Central memory CD8-positive, alpha-beta T cell (primary cell): Measurements from ENCODE around the gene BTRC.
"Not testable (repeated sequence)": the region's sequence is repeated elsewhere in the genome, so short reads cannot be mapped to it uniquely, and the experiment has no call there.

Experiments
- ATAC-seq: fragments of 150-1000 bp; cut with Tn5 transposase; replicated peaks from 2 replicates; pipeline ENCODE4 v1.10.0; 2022; ENCODE audit warnings: mild to moderate bottlenecking, moderate FRiP score, moderate number of reproducible peaks; ENCODE audit not compliant: poor library complexity, severe bottlenecking; ENCODE audit errors: extremely low read depth
- DNase-seq, 2 donors: peaks; one replicate each; pipeline ENCODE4 v3.0.0; 2021; ENCODE audit warnings: low spot score in 2 of 2
- H3K27ac Mint-ChIP-seq: one replicate; pipeline ENCODE4 v1.8.0; 2022; ENCODE audit warnings: low read depth, mild to moderate bottlenecking, moderate library complexity, mixed read lengths
- H3K27me3 Mint-ChIP-seq: one replicate; pipeline ENCODE4 v1.8.0; 2022; ENCODE audit warnings: mixed read lengths
- H3K36me3 Mint-ChIP-seq: one replicate; pipeline ENCODE4 v1.8.0; 2022; ENCODE audit warnings: mild to moderate bottlenecking, moderate library complexity, mixed read lengths; ENCODE audit not compliant: insufficient read depth
- H3K4me1 Mint-ChIP-seq: one replicate; pipeline ENCODE4 v1.8.0; 2022; ENCODE audit warnings: mixed read lengths
- H3K4me3 Mint-ChIP-seq: one replicate; pipeline ENCODE4 v1.8.0; 2022; ENCODE audit warnings: mild to moderate bottlenecking, moderate library complexity, mixed read lengths
- H3K9me3 Mint-ChIP-seq: one replicate; pipeline ENCODE4 v1.8.0; 2022; ENCODE audit warnings: mixed read lengths

BTRC gene

GRCh38 chr10:101403161-101403560 is 49.2 kb downstream of the BTRC start:
- Mint-ChIP-seq H3K36me3 (peaks cover 6% of the 10 kb centered on the region), H3K27ac (no peak overlapping the region), H3K9me3 (no peaks in the 10 kb centered on the region), H3K27me3 (no peaks in the 10 kb centered on the region), H3K4me3 (no peak overlapping the region), H3K4me1 (peaks cover 18% of the 10 kb centered on the region)
- DNase-seq (no peak), ATAC-seq (no peak)

DNA sequence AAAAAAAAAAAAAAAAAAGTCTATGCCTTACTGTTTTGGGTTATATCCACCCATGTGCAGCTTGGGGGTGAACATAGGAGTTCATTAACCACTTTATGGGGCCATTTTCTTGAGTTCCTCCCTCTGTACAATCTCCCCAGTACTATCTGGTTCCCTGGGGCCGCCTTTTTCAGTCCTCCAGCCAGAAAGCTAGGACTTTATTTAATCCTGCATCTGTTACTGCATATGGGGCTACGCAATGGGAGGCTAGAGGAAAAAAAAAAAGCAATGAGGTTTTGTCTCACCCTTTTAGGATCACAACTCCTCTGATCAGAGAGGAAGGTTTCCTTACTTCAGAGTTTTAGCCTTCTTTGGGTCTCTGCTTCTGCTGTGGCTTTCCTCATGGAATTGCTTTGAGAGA is 51.0 kb downstream of the BTRC start:
- H3K27ac Mint-ChIP-seq = no peak overlapping the region
- H3K27me3 Mint-ChIP-seq = no peaks in the 10 kb centered on the region
- ATAC-seq (no peak), DNase-seq (no peak)
- peaks cover 7% of the 10 kb centered on the region for H3K36me3 Mint-ChIP-seq
- H3K9me3 Mint-ChIP-seq = no peaks in the 10 kb centered on the region
- H3K4me3 Mint-ChIP-seq = no peak overlapping the region
- H3K4me1 Mint-ChIP-seq = peaks cover 18% of the 10 kb centered on the region

DNA sequence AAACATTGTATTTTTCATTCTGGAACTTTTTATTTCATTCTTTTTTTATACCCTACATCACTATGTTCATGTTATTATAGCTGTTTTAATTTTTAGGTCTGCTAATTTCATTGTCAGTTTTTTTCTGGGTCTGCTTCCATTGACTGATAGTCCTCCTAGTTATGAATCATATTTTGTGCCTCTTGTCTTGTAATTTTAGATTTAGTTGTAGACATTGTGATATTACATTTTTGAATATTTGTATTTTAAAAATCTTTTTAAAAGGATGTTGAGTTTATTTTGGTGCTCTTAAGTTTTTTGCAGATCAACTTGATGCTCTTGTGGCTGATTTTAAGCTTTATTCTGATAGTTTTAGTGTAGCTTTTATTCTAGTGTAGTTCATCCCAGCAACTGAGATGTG is 57.6 kb downstream of the BTRC start:
- H3K4me3 Mint-ChIP-seq = no peak overlapping the region

DNA sequence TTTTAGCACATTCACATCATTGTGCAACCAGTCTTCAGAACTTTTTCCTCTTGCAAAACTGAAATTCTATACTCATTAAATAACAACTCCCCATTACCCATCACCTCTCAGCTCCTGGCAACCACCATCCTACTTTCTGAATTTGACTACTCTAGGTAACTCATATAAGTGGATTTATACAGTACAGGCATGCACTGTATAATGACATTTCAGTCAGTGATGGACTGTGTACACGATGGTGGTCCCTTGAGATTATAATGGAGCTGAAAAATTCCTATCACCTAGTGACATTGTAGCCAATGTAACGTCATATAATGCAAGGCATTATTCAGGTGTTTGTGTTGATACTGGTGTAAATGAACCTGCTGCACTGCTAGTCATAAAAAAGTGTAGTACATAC is 60.1 kb downstream of the BTRC start:
- peaks cover 8% of the 10 kb centered on the region for H3K9me3 Mint-ChIP-seq

More for the DNA sequence above, 57.6 kb downstream of the BTRC start:
- Mint-ChIP-seq H3K27me3 (no peaks in the 10 kb centered on the region), H3K9me3 (peaks cover 8% of the 10 kb centered on the region), H3K4me1 (peaks cover 7% of the 10 kb centered on the region), H3K27ac (no peak overlapping the region), H3K36me3 (peaks cover 9% of the 10 kb centered on the region)
- ATAC-seq = no peak
- DNase-seq = no peak

GRCh38 chr10:101415884-101416283 is 61.9 kb downstream of the BTRC start:
- Mint-ChIP-seq H3K4me3 (no peak overlapping the region), H3K27ac (no peak overlapping the region), H3K4me1 (peaks cover 15% of the 10 kb centered on the region), H3K27me3 (no peaks in the 10 kb centered on the region), H3K36me3 (peaks cover 3% of the 10 kb centered on the region), H3K9me3 (peaks cover 8% of the 10 kb centered on the region)
- ATAC-seq (no peak), DNase-seq (no peak)

More for the DNA sequence above, 60.1 kb downstream of the BTRC start:
- H3K27ac Mint-ChIP-seq = no peak overlapping the region
- DNase-seq = no peak
- ATAC-seq = no peak
- peaks cover 7% of the 10 kb centered on the region for H3K4me1 Mint-ChIP-seq
- H3K4me3 Mint-ChIP-seq = no peak overlapping the region
- H3K27me3 Mint-ChIP-seq = no peaks in the 10 kb centered on the region
- H3K36me3 Mint-ChIP-seq = peaks cover 4% of the 10 kb centered on the region

DNA sequence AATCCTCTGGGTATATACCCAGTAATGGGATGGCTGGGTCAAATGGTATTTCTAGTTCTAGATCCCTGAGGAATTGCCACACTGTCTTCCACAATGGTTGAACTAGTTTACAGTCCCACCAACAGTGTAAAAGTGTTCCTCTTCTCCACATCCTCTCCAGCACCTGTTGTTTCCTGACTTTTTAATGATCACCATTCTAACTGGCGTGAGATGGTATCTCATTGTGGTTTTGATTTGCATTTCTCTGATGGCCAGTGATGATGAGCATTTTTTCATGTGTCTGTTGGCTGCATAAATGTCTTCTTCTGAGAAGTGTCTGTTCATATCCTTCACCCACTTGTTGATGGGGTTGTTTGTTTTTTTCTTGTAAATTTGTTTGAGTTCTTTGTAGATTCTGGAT is 68.0 kb downstream of the BTRC start:
- not testable (repeated sequence) for H3K4me3 Mint-ChIP-seq, ATAC-seq, H3K27ac Mint-ChIP-seq, H3K27me3 Mint-ChIP-seq, DNase-seq, H3K9me3 Mint-ChIP-seq, H3K36me3 Mint-ChIP-seq
- peaks cover 19% of the 10 kb centered on the region for H3K4me1 Mint-ChIP-seq

DNA sequence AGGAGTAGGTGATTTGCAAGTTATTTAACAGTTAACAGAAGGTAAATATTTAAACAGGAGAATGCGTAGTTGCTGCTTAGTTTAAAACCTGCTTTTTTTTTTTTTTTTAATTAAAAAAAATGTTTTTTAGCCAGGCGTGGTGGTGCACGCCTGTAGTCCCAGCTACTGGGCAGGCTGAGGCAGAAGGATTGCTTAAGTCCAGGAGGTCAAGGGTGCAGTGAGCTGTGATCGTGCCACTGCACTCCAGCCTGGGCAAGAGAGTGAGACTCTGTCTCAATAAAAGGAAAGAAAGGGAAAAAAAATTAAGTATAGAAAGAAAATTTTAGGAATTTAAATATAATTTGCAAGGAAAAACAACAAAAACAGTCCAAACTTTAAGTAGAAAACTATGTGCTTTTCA is 71.6 kb downstream of the BTRC start:
- no peak overlapping the region for H3K27ac Mint-ChIP-seq
- H3K4me3 Mint-ChIP-seq = no peak overlapping the region
- ATAC-seq (no peak), DNase-seq (no peak)
- H3K27me3 Mint-ChIP-seq = no peaks in the 10 kb centered on the region
- no peaks in the 10 kb centered on the region for H3K9me3 Mint-ChIP-seq
- peaks cover 2% of the 10 kb centered on the region for H3K36me3 Mint-ChIP-seq
- H3K4me1 Mint-ChIP-seq = peaks cover 26% of the 10 kb centered on the region

GRCh38 chr10:101428036-101428435 is 74.1 kb downstream of the BTRC start:
- Mint-ChIP-seq H3K27ac (no peak overlapping the region), H3K4me1 (peaks cover 18% of the 10 kb centered on the region), H3K27me3 (no peaks in the 10 kb centered on the region), H3K9me3 (no peaks in the 10 kb centered on the region), H3K4me3 (no peak overlapping the region), H3K36me3 (peaks cover 2% of the 10 kb centered on the region)
- DNase-seq (no peak), ATAC-seq (no peak)

DNA sequence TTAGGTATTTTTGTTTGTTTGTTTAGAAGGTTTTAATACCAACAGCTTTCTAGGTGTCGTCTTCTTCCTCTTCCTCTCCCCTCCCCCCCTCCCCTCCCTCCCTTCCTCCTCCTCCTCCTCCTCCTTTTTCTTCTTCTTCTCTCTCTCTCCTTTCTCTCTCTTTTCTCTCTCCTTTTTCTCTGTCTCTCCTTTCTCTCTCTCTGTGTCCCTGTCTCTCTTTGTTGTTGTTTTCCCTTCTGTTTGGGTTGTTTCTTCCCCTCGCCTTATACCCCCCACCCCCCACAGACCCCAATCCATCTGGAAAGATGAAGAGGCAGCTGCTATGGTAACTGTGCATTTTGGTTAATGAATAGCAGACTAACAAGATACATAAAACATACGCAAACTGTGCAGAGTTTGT is 75.5 kb downstream of the BTRC start:
- Mint-ChIP-seq H3K27ac (no peak overlapping the region), H3K27me3 (no peaks in the 10 kb centered on the region), H3K9me3 (no peaks in the 10 kb centered on the region), H3K4me3 (no peak overlapping the region), H3K36me3 (peaks cover 2% of the 10 kb centered on the region), H3K4me1 (peaks cover 24% of the 10 kb centered on the region)
- ATAC-seq = no peak
- no peak for DNase-seq

DNA sequence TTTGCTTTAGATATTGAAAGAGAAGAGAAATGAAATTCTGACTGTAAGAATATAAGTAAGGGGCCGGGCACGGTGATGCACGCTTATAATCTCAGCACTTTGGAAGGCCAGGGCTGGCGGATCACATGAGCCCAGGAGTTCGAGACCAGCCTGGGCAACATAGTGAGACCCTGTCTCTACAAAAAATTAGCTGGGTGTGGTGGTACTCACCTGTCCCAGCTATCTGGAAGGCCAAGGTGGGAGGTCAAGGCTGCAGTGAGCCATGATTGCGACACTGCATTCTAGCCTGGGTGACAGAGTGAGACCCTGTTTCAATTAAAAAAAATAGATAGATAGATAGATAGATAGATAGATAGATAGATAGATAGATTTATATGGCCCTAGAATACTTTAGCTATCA is 82.3 kb downstream of the BTRC start:
- H3K27ac Mint-ChIP-seq = no peak overlapping the region
- DNase-seq (no peak), ATAC-seq (no peak)
- no peak overlapping the region for H3K4me3 Mint-ChIP-seq
- peaks cover 4% of the 10 kb centered on the region for H3K36me3 Mint-ChIP-seq
- H3K27me3 Mint-ChIP-seq = no peaks in the 10 kb centered on the region
- H3K4me1 Mint-ChIP-seq = peaks cover 7% of the 10 kb centered on the region
- no peaks in the 10 kb centered on the region for H3K9me3 Mint-ChIP-seq

GRCh38 chr10:101438881-101439391 is 85.0 kb downstream of the BTRC start:
- H3K4me3 Mint-ChIP-seq = no peak overlapping the region
- H3K36me3 Mint-ChIP-seq = peaks cover 4% of the 10 kb centered on the region
- H3K4me1 Mint-ChIP-seq = peaks cover 6% of the 10 kb centered on the region
- H3K27me3 Mint-ChIP-seq = no peaks in the 10 kb centered on the region
- H3K9me3 Mint-ChIP-seq = no peaks in the 10 kb centered on the region
- no peak overlapping the region for H3K27ac Mint-ChIP-seq
- no peak for ATAC-seq
- DNase-seq = no peak

- peaks cover 4% of the 10 kb centered on the region for H3K36me3 Mint-ChIP-seq
- no peak for DNase-seq
- peaks cover 6% of the 10 kb centered on the region for H3K4me1 Mint-ChIP-seq
- H3K27ac Mint-ChIP-seq = no peak overlapping the region
- no peaks in the 10 kb centered on the region for H3K27me3 Mint-ChIP-seq
- no peak overlapping the region for H3K4me3 Mint-ChIP-seq
- H3K9me3 Mint-ChIP-seq = no peaks in the 10 kb centered on the region
- peak; percentile 46 for ATAC-seq
Observed at GRCh38 chr10:101441541-101442455, 87.8 kb downstream of the BTRC start.

- peaks cover 4% of the 10 kb centered on the region for H3K36me3 Mint-ChIP-seq
- H3K4me1 Mint-ChIP-seq = peaks cover 6% of the 10 kb centered on the region
- ATAC-seq (no peak), DNase-seq (no peak)
- no peak overlapping the region for H3K27ac Mint-ChIP-seq
- no peaks in the 10 kb centered on the region for H3K9me3 Mint-ChIP-seq
- no peaks in the 10 kb centered on the region for H3K27me3 Mint-ChIP-seq
- H3K4me3 Mint-ChIP-seq = no peak overlapping the region
Observed at GRCh38 chr10:101442456-101442800, 88.5 kb downstream of the BTRC start.
